Mucosa of rectum (tissue), 2 donors: ENCODE measurements around the gene ETS2.

ENCODE experiments used
- H3K27ac ChIP-seq, 2 donors: one replicate each; pipeline ENCODE4 v1.7.0; 2013; ENCODE audit warnings: inconsistent platforms in 2 of 2, low read depth in 2 of 2, low read length in 2 of 2
- H3K27me3 ChIP-seq, 2 donors: one replicate each; pipeline ENCODE4 v1.7.0; 2013; ENCODE audit warnings: low read length in 2 of 2; ENCODE audit not compliant: control insufficient read depth in 2 of 2, insufficient read depth in 2 of 2
- H3K36me3 ChIP-seq, 2 donors: one replicate each; pipeline ENCODE4 v1.7.0; 2013; ENCODE audit warnings: low read length in 2 of 2; ENCODE audit not compliant: control insufficient read depth in 2 of 2, insufficient read depth in 2 of 2
- H3K4me1 ChIP-seq, 2 donors: one replicate each; pipeline ENCODE4 v1.7.0; 2013; ENCODE audit warnings: low read length in 2 of 2, mild to moderate bottlenecking in 1 of 2; ENCODE audit not compliant: control insufficient read depth in 2 of 2, insufficient read depth in 2 of 2
- H3K4me3 ChIP-seq, 2 donors: one replicate each; pipeline ENCODE4 v1.7.0; 2013; ENCODE audit warnings: low read length in 2 of 2
- H3K9ac ChIP-seq, 2 donors: one replicate each; pipeline ENCODE4 v1.7.0; 2013; ENCODE audit warnings: low read length in 2 of 2, low read depth in 1 of 2, mild to moderate bottlenecking in 1 of 2
- H3K9me3 ChIP-seq, 2 donors: one replicate each; pipeline ENCODE4 v1.7.0; 2013; ENCODE audit warnings: low read length in 2 of 2; ENCODE audit not compliant: control insufficient read depth in 2 of 2
- donor health status: healthy.
- donor health status: Normal muscosa, but diverticular disease.

Gene ETS2

GRCh38 chr21:38807441-38807871, 1.7 kb downstream of the ETS2 start:
- Histone ChIP-seq H3K4me3 (peak overlapping the region; percentile 81 to 93), H3K9ac (peak overlapping the region; percentile 92 to 98), H3K27me3 (no peaks in the 10 kb centered on the region), H3K4me1 (peaks cover 31 to 47% of the 10 kb centered on the region in 2 donors), H3K36me3 (peaks cover 9 to 24% of the 10 kb centered on the region in 2 donors), H3K27ac (peak overlapping the region; percentile 97 to 98), H3K9me3 (no peaks in the 10 kb centered on the region)

- H3K36me3 ChIP-seq: peaks cover 9 to 27% of the 10 kb centered on the region in 2 donors
- H3K4me1 ChIP-seq: peaks cover 35 to 46% of the 10 kb centered on the region in 2 donors
- peak overlapping the region; percentile 81 to 93 for H3K4me3 ChIP-seq
- H3K9ac ChIP-seq: peak overlapping the region; percentile 92 to 98
- peak overlapping the region; percentile 97 to 98 for H3K27ac ChIP-seq
- H3K27me3 ChIP-seq: no peaks in the 10 kb centered on the region
- no peaks in the 10 kb centered on the region for H3K9me3 ChIP-seq
These were observed 2.3 kb downstream of the ETS2 start for GRCh38 chr21:38807986-38808385.

- peak overlapping the region; percentile 92 to 98 for H3K9ac ChIP-seq
- no peaks in the 10 kb centered on the region for H3K27me3 ChIP-seq
- H3K27ac ChIP-seq: peak overlapping the region; percentile 72 to 98
- H3K9me3 ChIP-seq: no peaks in the 10 kb centered on the region
- H3K36me3 ChIP-seq: peaks cover 19 to 41% of the 10 kb centered on the region in 2 donors
- peak overlapping the region; percentile 81 to 93 for H3K4me3 ChIP-seq
- H3K4me1 ChIP-seq: peaks cover 37 to 45% of the 10 kb centered on the region in 2 donors
These were observed 3.6 kb downstream of the ETS2 start for GRCh38 chr21:38809198-38809878.

- peaks cover 35 to 46% of the 10 kb centered on the region in 2 donors for H3K4me1 ChIP-seq
- H3K36me3 ChIP-seq: peaks cover 28 to 50% of the 10 kb centered on the region in 2 donors
- peak overlapping the region; percentile 72 to 98 for H3K27ac ChIP-seq
These were observed 4.5 kb downstream of the ETS2 start for GRCh38 chr21:38810034-38810825.

GRCh38 chr21:38810826-38811164, 5.1 kb downstream of the ETS2 start:
- Histone ChIP-seq H3K27me3 (no peaks in the 10 kb centered on the region), H3K36me3 (peaks cover 29 to 52% of the 10 kb centered on the region in 2 donors), H3K27ac (peak overlapping the region; percentile 72 to 98), H3K4me3 (peak overlapping the region; percentile 57 to 93), H3K9me3 (no peaks in the 10 kb centered on the region), H3K9ac (peak overlapping the region in 1 of 2 donors; percentile 98), H3K4me1 (peaks cover 34 to 48% of the 10 kb centered on the region in 2 donors)

More at GRCh38 chr21:38810034-38810825, 4.5 kb downstream of the ETS2 start:
- Histone ChIP-seq H3K9me3 (no peaks in the 10 kb centered on the region), H3K9ac (peak overlapping the region; percentile 92 to 98), H3K4me3 (peak overlapping the region; percentile 57 to 93), H3K27me3 (no peaks in the 10 kb centered on the region)

- H3K27me3 ChIP-seq: no peaks in the 10 kb centered on the region
- H3K36me3 ChIP-seq: peaks cover 30 to 54% of the 10 kb centered on the region in 2 donors
- peak overlapping the region in 1 of 2 donors; percentile 93 for H3K4me3 ChIP-seq
- peak overlapping the region in 1 of 2 donors; percentile 98 for H3K9ac ChIP-seq
- H3K27ac ChIP-seq: peak overlapping the region; percentile 72 to 98
- H3K4me1 ChIP-seq: peaks cover 34 to 51% of the 10 kb centered on the region in 2 donors
- no peaks in the 10 kb centered on the region for H3K9me3 ChIP-seq
These were observed 5.5 kb downstream of the ETS2 start for GRCh38 chr21:38811257-38811656.

GRCh38 chr21:38813143-38813542, 7.4 kb downstream of the ETS2 start:
- Histone ChIP-seq H3K4me1 (peaks cover 43 to 65% of the 10 kb centered on the region in 2 donors), H3K9me3 (no peaks in the 10 kb centered on the region), H3K4me3 (peak overlapping the region; percentile 15 to 37), H3K27ac (peak overlapping the region; percentile 57 to 79), H3K36me3 (peaks cover 46 to 73% of the 10 kb centered on the region in 2 donors), H3K27me3 (no peaks in the 10 kb centered on the region), H3K9ac (peak overlapping the region; percentile 36 to 56)

GRCh38 chr21:38813547-38813946, 7.8 kb downstream of the ETS2 start:
- H3K4me1 ChIP-seq: peaks cover 42 to 69% of the 10 kb centered on the region in 2 donors
- H3K27ac ChIP-seq: peak overlapping the region; percentile 57 to 79
- no peaks in the 10 kb centered on the region for H3K9me3 ChIP-seq
- H3K4me3 ChIP-seq: peak overlapping the region; percentile 15 to 37
- peaks cover 50 to 77% of the 10 kb centered on the region in 2 donors for H3K36me3 ChIP-seq
- H3K9ac ChIP-seq: peak overlapping the region; percentile 20 to 56
- no peaks in the 10 kb centered on the region for H3K27me3 ChIP-seq

- Histone ChIP-seq H3K4me1 (peaks cover 42 to 74% of the 10 kb centered on the region in 2 donors), H3K4me3 (no peak overlapping the region), H3K36me3 (peaks cover 58 to 84% of the 10 kb centered on the region in 2 donors), H3K27me3 (no peaks in the 10 kb centered on the region), H3K27ac (peak overlapping the region; percentile 46 to 79), H3K9ac (peak overlapping the region in 1 of 2 donors; percentile 26), H3K9me3 (no peaks in the 10 kb centered on the region)
These were observed 8.7 kb downstream of the ETS2 start for GRCh38 chr21:38814126-38815059.
